AG09309 (cell line): ENCODE measurements around the gene CAMK1D.

Source experiments
- DNase-seq: peaks from one replicate; pipeline ENCODE4 v3.0.0-alpha.2; 2010; ENCODE audit warnings: low read depth
- H3K4me3 ChIP-seq: 2 replicates; pipeline ENCODE4 v1.5.1; 2011; ENCODE audit warnings: mild to moderate bottlenecking, low read depth, low read length, moderate library complexity; ENCODE audit not compliant: control insufficient read depth
- TF ChIP-seq, protein P1 (sequence below): IDR thresholded peaks from 2 replicates; pipeline ENCODE4 v1.5.1; 2011; ENCODE audit warnings: mild to moderate bottlenecking, low read depth, low read length, inconsistent platforms; ENCODE audit not compliant: insufficient read depth, control insufficient read depth; ENCODE audit errors: missing control alignments

The CAMK1D gene

DNA sequence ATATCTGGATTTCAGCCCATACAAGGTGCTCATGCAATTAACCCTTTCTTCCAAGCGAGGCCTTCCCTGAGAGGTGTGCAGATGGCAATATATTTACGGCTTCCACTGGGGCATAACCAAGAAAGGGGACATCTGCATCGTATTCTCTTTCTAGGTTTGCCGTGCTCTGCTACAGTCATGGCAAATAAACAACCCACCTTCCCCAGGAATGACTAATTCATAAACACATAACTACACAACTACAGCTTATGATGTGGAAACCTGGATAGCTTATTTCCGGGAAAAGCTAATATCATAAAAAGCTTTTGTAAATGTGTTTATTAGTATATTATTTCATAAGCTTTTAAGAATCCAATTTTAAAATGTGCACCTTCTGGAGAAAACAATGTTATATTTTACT lies 120.0 kb downstream of the CAMK1D start:
- TF ChIP-seq, protein P1, sequence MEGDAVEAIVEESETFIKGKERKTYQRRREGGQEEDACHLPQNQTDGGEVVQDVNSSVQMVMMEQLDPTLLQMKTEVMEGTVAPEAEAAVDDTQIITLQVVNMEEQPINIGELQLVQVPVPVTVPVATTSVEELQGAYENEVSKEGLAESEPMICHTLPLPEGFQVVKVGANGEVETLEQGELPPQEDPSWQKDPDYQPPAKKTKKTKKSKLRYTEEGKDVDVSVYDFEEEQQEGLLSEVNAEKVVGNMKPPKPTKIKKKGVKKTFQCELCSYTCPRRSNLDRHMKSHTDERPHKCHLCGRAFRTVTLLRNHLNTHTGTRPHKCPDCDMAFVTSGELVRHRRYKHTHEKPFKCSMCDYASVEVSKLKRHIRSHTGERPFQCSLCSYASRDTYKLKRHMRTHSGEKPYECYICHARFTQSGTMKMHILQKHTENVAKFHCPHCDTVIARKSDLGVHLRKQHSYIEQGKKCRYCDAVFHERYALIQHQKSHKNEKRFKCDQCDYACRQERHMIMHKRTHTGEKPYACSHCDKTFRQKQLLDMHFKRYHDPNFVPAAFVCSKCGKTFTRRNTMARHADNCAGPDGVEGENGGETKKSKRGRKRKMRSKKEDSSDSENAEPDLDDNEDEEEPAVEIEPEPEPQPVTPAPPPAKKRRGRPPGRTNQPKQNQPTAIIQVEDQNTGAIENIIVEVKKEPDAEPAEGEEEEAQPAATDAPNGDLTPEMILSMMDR, result no peak
- no peak overlapping the region for H3K4me3 ChIP-seq

DNA sequence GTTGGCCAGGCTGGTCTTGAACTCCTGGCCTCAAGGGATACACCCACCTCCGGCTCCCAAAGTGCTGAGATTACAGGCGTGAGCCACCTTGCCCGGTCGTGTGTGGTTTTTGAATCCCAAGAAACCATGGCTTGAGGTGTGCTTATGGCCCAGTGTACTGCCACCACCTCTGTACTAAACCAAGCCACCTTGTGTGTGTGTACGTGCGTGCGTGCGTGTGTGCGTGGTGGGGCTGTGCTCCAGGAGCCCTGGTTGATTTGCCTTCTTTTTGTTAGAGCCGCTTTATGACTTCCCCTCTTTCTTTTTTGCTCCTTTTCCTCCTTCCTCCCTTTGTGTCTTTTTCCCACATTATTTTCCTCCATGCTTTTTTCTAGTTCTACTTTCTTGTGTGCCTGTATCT lies 121.4 kb downstream of the CAMK1D start:
- DNase-seq, result no peak
- TF ChIP-seq, protein P1, result no peak
- no peak overlapping the region for H3K4me3 ChIP-seq

More for the DNA sequence above, 120.0 kb downstream of the CAMK1D start:
- no peak for DNase-seq

DNA sequence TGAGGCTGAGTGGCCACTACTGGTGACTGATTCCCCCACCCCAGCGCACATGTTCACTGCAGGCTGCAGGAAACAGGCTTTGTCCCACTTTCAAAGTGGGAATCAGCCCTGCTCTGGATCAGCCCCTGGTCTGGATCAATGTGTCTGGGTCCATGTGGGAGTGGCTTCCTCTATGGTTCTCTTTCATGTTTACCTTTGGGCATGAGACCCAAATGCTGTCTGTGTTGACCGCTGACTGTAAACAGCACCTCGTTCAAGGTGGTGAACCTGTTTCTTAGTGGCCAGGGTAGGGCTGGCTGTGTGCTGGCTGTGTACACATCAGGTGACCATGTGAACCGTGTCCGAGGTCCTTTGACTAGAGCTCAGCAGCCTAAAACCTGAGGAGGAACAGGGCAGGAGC lies 121.8 kb downstream of the CAMK1D start:
- TF ChIP-seq, protein P1, result no peak
- DNase-seq, result no peak
- H3K4me3 ChIP-seq, result no peak overlapping the region

DNA sequence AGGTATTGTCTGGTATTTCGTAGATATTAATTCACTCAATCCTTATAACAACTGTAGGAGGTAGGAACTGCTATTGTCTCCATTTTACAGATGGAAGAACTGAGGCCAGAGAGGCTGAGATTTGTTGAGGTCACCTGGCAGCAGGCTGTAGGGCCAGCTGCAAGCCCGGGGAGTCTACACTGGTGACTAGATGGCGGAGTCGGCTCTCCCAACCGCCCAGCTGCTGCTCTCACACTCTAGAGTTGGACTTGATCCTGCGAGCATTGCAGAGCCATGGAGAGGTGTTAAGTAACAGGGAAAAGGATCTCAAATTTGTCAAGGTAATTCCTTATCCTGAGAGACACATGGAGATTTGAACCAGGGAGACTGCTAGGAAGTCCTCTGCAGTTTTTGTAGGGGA lies 124.1 kb downstream of the CAMK1D start:
- no peak for DNase-seq
- TF ChIP-seq, protein P1, result no peak
- H3K4me3 ChIP-seq, result no peak overlapping the region

DNA sequence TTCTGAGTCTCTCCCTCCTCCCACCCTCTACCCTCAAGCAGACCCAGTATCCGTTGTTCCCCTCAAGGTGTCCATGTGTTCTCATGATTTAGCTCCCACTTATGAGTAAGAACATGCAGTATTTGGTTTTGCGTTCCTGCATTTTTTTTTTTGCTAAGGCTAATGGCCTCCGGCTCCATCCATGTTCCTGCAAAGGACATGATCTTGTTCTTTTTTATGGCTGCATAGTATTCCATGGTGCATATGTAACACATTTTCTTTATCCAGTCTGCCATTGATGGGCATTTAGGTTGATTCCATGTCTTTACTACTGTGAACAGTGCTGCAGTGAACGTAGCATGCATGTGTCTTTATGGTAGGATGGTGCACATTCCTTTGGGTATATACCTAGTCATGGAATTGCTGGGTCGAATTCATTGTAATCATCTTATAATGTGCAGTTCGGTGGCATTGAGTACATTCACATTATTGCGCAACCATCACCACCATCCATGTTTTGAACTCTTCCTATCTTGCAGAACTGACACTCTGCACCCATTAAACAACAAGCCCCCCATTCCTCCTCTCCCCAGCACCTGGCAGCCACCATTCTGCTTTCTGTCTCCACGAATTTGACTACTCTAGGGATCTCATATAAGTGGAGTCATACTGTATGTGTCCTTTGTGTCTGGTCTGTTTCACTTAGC lies 125.5 kb downstream of the CAMK1D start:
- H3K4me3 ChIP-seq, result no peak overlapping the region
- no peak for DNase-seq
- TF ChIP-seq, protein P1, result no peak

DNA sequence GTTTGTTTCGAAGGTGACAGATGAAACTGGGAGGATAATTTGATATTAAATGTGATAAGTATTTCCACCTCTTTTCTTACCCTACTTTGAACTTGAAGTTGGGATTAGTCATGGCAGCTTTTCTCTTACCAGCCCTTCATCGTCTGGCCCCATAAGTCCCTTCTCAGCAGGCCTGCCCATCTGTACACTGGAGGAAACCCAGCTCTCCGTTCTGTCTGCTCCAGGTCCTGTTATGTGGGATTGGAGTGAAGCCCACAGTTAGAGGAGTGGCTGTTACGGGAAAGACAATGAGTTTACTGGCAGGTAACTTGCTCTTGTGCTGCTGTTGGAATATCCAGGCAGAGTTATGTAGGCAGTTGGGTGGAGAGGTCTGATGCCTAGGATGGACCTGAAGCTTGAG lies 127.3 kb downstream of the CAMK1D start:
- no peak overlapping the region for H3K4me3 ChIP-seq
- DNase-seq, result no peak
- TF ChIP-seq, protein P1, result no peak
